Activated T-helper 2 cell treated with anti-CD3 and anti-CD28 coated beads, Interferon-gamma antibody, Interleukin-2, Interleukin-4, amounts not matched to agents 10 μg/mL and 5 μg/mL and 100 μg/mL, durations not matched to agents 14 hours and 24 hours and 36 hours (primary cell): ENCODE data around the gene MAP4K2. TPM values are rescaled to one million over a fixed set of nuclear protein-coding genes. Genes with fewer than 3 reads are reported as not detected.

Experiments used
- DNase-seq: peaks from one replicate; pipeline ENCODE4 v3.0.0; 2021; ENCODE audit warnings: low spot score
- H3K27ac Mint-ChIP-seq: one replicate; pipeline ENCODE4 v1.8.0; 2021; ENCODE audit warnings: mixed read lengths
- H3K27me3 Mint-ChIP-seq: one replicate; pipeline ENCODE4 v1.8.0; 2021; ENCODE audit warnings: low read depth, mixed read lengths
- H3K36me3 Mint-ChIP-seq: one replicate; pipeline ENCODE4 v1.8.0; 2021; ENCODE audit warnings: low read depth, mixed read lengths
- H3K4me1 Mint-ChIP-seq: one replicate; pipeline ENCODE4 v1.8.0; 2021; ENCODE audit warnings: low read depth, mixed read lengths
- H3K4me3 Mint-ChIP-seq: one replicate; pipeline ENCODE4 v1.8.0; 2021; ENCODE audit warnings: low read depth, mild to moderate bottlenecking, moderate library complexity, mixed read lengths
- H3K9me3 Mint-ChIP-seq: one replicate; pipeline ENCODE4 v1.8.0; 2021; ENCODE audit warnings: mixed read lengths
- intact Hi-C: fragments of 100-400 bp; cut with micrococcal nuclease; formaldehyde crosslinking; loops from one replicate; pipeline ENCODE4 v1.15.1; 2023
- total RNA-seq: library from RNA; stranded (reverse); gene quantifications from 2 replicates; pipeline ENCODE4 v1.2.3, GENCODE V29; 2022

MAP4K2 gene
- total RNA-seq, 1 donor from 2014 or later, result 72.1 TPM

DNA sequence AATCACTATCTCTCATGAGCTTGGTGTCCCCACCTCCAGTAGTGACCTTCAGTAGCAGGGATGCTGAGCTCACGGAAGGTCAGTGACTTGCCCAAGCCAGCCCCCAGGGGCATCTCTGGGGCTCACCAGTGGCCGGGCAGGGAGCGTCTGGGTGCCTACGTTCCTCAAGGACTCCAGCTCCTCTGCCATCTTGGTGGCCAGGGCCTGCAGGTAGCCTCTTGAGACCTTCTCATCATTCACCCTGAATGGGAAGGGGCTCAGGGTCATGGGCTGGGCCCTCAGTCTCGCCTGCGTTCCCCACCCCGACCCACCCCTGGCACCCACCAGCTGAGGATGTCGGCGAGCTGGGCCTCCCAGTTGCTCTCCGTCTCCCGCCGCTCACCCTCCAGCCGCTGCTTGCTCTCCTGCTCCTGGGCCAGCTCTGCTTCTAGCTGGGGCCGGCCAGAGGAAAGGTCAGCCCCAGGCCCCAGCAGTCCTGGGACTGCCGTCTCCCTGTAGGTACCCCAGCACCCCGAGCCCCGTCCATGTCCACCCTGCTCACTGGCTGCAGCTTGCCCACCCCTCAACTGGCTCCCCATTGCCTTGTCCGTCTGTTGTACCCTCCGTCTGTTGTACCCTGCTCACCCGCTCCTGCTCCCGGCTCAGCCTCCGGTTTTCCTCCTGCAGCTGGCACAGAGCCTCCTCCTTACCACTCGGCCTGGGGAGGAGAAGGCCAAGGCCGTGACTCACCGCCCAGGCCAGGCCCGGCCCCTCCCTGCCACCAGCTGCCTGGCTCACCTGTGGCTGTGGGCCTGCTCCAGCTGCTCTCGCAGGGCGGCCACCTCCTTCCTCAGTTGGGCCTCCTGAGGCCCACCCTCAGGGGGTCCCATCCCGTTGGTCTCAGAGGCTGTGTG is 32.0 kb upstream of the MAP4K2 start:
- H3K4me1 Mint-ChIP-seq, result no peaks in the 10 kb centered on the region
- no peak overlapping the region for H3K4me3 Mint-ChIP-seq
- no peaks in the 10 kb centered on the region for H3K9me3 Mint-ChIP-seq
- no peaks in the 10 kb centered on the region for H3K27me3 Mint-ChIP-seq
- intact Hi-C loops, result no loop called here
- H3K27ac Mint-ChIP-seq, result no peak overlapping the region
- DNase-seq, result no peak
- no peaks in the 10 kb centered on the region for H3K36me3 Mint-ChIP-seq

GRCh38 chr11:64834031-64834722 is 31.2 kb upstream of the MAP4K2 start:
- intact Hi-C loops, result no loop called here
- H3K9me3 Mint-ChIP-seq, result no peaks in the 10 kb centered on the region
- H3K27me3 Mint-ChIP-seq, result no peaks in the 10 kb centered on the region
- H3K4me3 Mint-ChIP-seq, result no peak overlapping the region
- no peak for DNase-seq
- no peaks in the 10 kb centered on the region for H3K4me1 Mint-ChIP-seq
- no peaks in the 10 kb centered on the region for H3K36me3 Mint-ChIP-seq
- no peak overlapping the region for H3K27ac Mint-ChIP-seq

GRCh38 chr11:64833509-64833908 is 30.5 kb upstream of the MAP4K2 start:
- H3K4me1 Mint-ChIP-seq, result no peaks in the 10 kb centered on the region
- no peaks in the 10 kb centered on the region for H3K9me3 Mint-ChIP-seq
- no peaks in the 10 kb centered on the region for H3K27me3 Mint-ChIP-seq
- no peaks in the 10 kb centered on the region for H3K36me3 Mint-ChIP-seq
- H3K4me3 Mint-ChIP-seq, result no peak overlapping the region
- intact Hi-C loops, result no loop called here
- no peak overlapping the region for H3K27ac Mint-ChIP-seq
- DNase-seq, result no peak

- Mint-ChIP-seq H3K27me3 (no peaks in the 10 kb centered on the region), H3K36me3 (no peaks in the 10 kb centered on the region), H3K27ac (no peak overlapping the region), H3K4me3 (no peak overlapping the region), H3K4me1 (no peaks in the 10 kb centered on the region), H3K9me3 (no peaks in the 10 kb centered on the region)
- no peak for DNase-seq
- intact Hi-C loops, result no loop called here
Observed at GRCh38 chr11:64833198-64833502, 30.1 kb upstream of the MAP4K2 start.

- intact Hi-C loops, result no loop called here
- Mint-ChIP-seq H3K4me1 (no peaks in the 10 kb centered on the region), H3K27ac (no peak overlapping the region), H3K4me3 (no peak overlapping the region), H3K27me3 (no peaks in the 10 kb centered on the region), H3K36me3 (no peaks in the 10 kb centered on the region), H3K9me3 (no peaks in the 10 kb centered on the region)
- no peak for DNase-seq
Observed at GRCh38 chr11:64832467-64833197, 29.6 kb upstream of the MAP4K2 start.

DNA sequence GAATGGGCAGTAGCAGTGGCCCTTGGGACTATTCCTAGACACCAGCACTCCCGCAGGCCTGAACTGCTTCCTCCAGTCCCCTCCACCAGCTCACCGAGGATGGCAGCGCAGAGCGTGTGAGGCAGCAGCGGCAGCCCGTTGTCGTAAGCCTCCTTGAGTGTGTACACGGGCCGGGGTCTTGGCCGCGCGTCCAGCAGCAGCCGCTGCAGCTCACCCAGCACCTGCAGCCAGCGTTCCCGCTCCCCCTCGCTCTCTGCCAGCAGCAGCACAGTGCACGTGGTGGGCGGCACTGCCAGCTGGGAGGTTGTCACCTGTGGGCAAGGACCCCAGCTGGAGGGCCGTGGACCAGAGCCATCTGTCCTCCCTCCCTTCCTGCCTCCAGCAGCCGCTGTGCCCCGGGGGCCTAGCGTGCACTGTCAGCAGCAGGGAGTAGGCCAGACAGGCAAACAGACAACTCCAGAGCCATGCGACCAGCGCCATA is 28.4 kb upstream of the MAP4K2 start:
- DNase-seq, result no peak
- Mint-ChIP-seq H3K36me3 (no peaks in the 10 kb centered on the region), H3K4me3 (no peak overlapping the region), H3K27ac (no peak overlapping the region), H3K9me3 (no peaks in the 10 kb centered on the region), H3K4me1 (no peaks in the 10 kb centered on the region), H3K27me3 (no peaks in the 10 kb centered on the region)
- intact Hi-C loops, result no loop called here

GRCh38 chr11:64829536-64830251 is 26.7 kb upstream of the MAP4K2 start:
- intact Hi-C loops, result no loop called here
- H3K27ac Mint-ChIP-seq, result no peak overlapping the region
- H3K36me3 Mint-ChIP-seq, result no peaks in the 10 kb centered on the region
- no peaks in the 10 kb centered on the region for H3K4me1 Mint-ChIP-seq
- DNase-seq, result no peak
- H3K9me3 Mint-ChIP-seq, result no peaks in the 10 kb centered on the region
- H3K4me3 Mint-ChIP-seq, result no peak overlapping the region
- no peaks in the 10 kb centered on the region for H3K27me3 Mint-ChIP-seq

GRCh38 chr11:64827451-64827839 is 24.4 kb upstream of the MAP4K2 start:
- Mint-ChIP-seq H3K27me3 (peaks cover 3% of the 10 kb centered on the region), H3K36me3 (no peaks in the 10 kb centered on the region), H3K4me1 (no peaks in the 10 kb centered on the region), H3K4me3 (no peak overlapping the region), H3K9me3 (no peaks in the 10 kb centered on the region), H3K27ac (no peak overlapping the region)
- intact Hi-C loops, result no loop called here
- no peak for DNase-seq

GRCh38 chr11:64826578-64827450 is 23.8 kb upstream of the MAP4K2 start:
- DNase-seq, result no peak
- intact Hi-C loops, result no loop called here
- no peak overlapping the region for H3K27ac Mint-ChIP-seq
- H3K4me3 Mint-ChIP-seq, result no peak overlapping the region
- peaks cover 3% of the 10 kb centered on the region for H3K27me3 Mint-ChIP-seq
- no peaks in the 10 kb centered on the region for H3K36me3 Mint-ChIP-seq
- no peaks in the 10 kb centered on the region for H3K4me1 Mint-ChIP-seq
- H3K9me3 Mint-ChIP-seq, result no peaks in the 10 kb centered on the region

DNA sequence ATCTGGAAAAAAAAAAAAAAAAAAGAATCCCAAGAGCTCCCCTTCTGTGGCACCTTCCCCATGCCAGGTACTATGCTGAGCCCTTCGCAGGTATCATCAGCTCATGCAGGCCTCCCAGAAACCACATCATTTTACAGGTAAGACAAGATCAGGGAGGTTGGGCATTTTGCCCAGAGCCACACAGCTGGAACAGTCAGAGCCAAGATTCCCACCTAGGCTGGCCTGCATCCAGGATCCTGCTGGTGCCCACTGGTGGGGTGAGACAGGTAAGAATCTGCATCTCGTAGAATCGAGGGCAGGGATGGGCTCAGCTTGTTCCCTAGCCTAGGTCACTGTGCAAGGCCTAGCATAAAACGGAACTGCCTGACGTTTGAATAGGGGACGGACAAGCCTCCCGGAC is 23.0 kb upstream of the MAP4K2 start:
- intact Hi-C loops, result no loop called here
- Mint-ChIP-seq H3K36me3 (no peaks in the 10 kb centered on the region), H3K4me1 (no peaks in the 10 kb centered on the region), H3K27me3 (peaks cover 3% of the 10 kb centered on the region), H3K27ac (no peak overlapping the region), H3K9me3 (no peaks in the 10 kb centered on the region), H3K4me3 (no peak overlapping the region)
- DNase-seq, result no peak

- intact Hi-C loops, result no loop called here
- H3K27me3 Mint-ChIP-seq, result peaks cover 3% of the 10 kb centered on the region
- H3K4me3 Mint-ChIP-seq, result no peak overlapping the region
- H3K27ac Mint-ChIP-seq, result no peak overlapping the region
- no peaks in the 10 kb centered on the region for H3K36me3 Mint-ChIP-seq
- no peaks in the 10 kb centered on the region for H3K9me3 Mint-ChIP-seq
- no peaks in the 10 kb centered on the region for H3K4me1 Mint-ChIP-seq
- no peak for DNase-seq
Observed at GRCh38 chr11:64823568-64824119, 20.6 kb upstream of the MAP4K2 start.

- H3K27me3 Mint-ChIP-seq, result no peaks in the 10 kb centered on the region
- no peak overlapping the region for H3K4me3 Mint-ChIP-seq
- H3K36me3 Mint-ChIP-seq, result no peaks in the 10 kb centered on the region
- intact Hi-C loops, result no loop called here
- H3K27ac Mint-ChIP-seq, result no peak overlapping the region
- H3K4me1 Mint-ChIP-seq, result no peaks in the 10 kb centered on the region
- DNase-seq, result no peak
- no peaks in the 10 kb centered on the region for H3K9me3 Mint-ChIP-seq
Observed at GRCh38 chr11:64817476-64817875, 14.5 kb upstream of the MAP4K2 start.
